Measurements from ENCODE around the gene CNTNAP2. TPM values are rescaled to one million over a fixed set of nuclear protein-coding genes. Genes with fewer than 3 reads are reported as not detected.

CNTNAP2 gene
- total and polyA plus RNA-seq, 4 donors, result 0.14 to 2.3 (median 1.1) TPM

GRCh38 chr7:146138926-146139325, 22.3 kb downstream of the CNTNAP2 start:
- no peaks in the 10 kb centered on the region for H3K9me3 ChIP-seq (ENCODE audit: control insufficient read depth in 4 of 4, low read length in 3 of 4)

More at GRCh38 chr7:146138926-146139325, 22.3 kb downstream of the CNTNAP2 start:
- Histone ChIP-seq H3K9ac (ENCODE audit: low read depth in 1 of 2, low read length in 2 of 2) (no peak overlapping the region), H3K4me1 (ENCODE audit: control insufficient read depth in 4 of 4, insufficient read depth in 4 of 4, low read length in 3 of 4) (no peaks in the 10 kb centered on the region), H3K36me3 (ENCODE audit: control insufficient read depth in 4 of 4, insufficient read depth in 3 of 4, low read depth in 1 of 4, low read length in 3 of 4) (no peaks in the 10 kb centered on the region), H3K4me3 (ENCODE audit: low read depth in 1 of 3, low read length in 3 of 3) (no peak overlapping the region), H3K27ac (ENCODE audit: low read depth in 1 of 2, low read length in 2 of 2) (no peak overlapping the region), H3K27me3 (ENCODE audit: control insufficient read depth in 4 of 4, insufficient read depth in 4 of 4, low read length in 3 of 4) (no peaks in the 10 kb centered on the region)
- 49% methylated on average over 4 of the region's 4 CpGs for WGBS
- TF ChIP-seq FOXA1 (IDR thresholded peaks at IDR 0.05) (no peak), CTCF (IDR thresholded peaks at IDR 0.05; ENCODE audit: low read depth, low read length, missing input control) (no peak), MAX (IDR thresholded peaks at IDR 0.05) (no peak), RXRA (IDR thresholded peaks at IDR 0.05) (no peak), NR2F2 (IDR thresholded peaks at IDR 0.05) (no peak), REST (IDR thresholded peaks at IDR 0.05) (no peak), RAD21 (IDR thresholded peaks at IDR 0.05) (no peak), ATF3 (IDR thresholded peaks at IDR 0.05) (no peak), HNF4A (conservative IDR thresholded peaks at IDR 0.05) (no peak), TAF1 (conservative IDR thresholded peaks at IDR 0.05) (no peak), YY1 (IDR thresholded peaks at IDR 0.05) (no peak), SP1 (IDR thresholded peaks at IDR 0.05) (no peak)
- no peak for DNase-seq (ENCODE audit: low spot score)
